Progenitor cell of endocrine pancreas (in vitro differentiated cells): Measurements from ENCODE around the gene FAM193A. TPM values are rescaled to one million over a fixed set of nuclear protein-coding genes. Genes with fewer than 3 reads are reported as not detected.
"Not testable (repeated sequence)": the region's sequence is repeated elsewhere in the genome, so short reads cannot be mapped to it uniquely, and the experiment has no call there.

Experiments
- DNase-seq: peaks from one replicate; pipeline ENCODE4 v3.0.0; 2021; ENCODE audit warnings: low spot score; ENCODE audit not compliant: unreplicated experiment
- H3K27ac Mint-ChIP-seq: 2 replicates; pipeline ENCODE4 v1.8.0; 2021; ENCODE audit warnings: mild to moderate bottlenecking, moderate library complexity, mixed read lengths
- H3K27me3 Mint-ChIP-seq: 2 replicates; pipeline ENCODE4 v1.8.0; 2021; ENCODE audit warnings: mixed read lengths
- H3K36me3 Mint-ChIP-seq: 2 replicates; pipeline ENCODE4 v1.8.0; 2022; ENCODE audit warnings: mixed read lengths; ENCODE audit not compliant: insufficient read depth
- H3K4me1 Mint-ChIP-seq: 2 replicates; pipeline ENCODE4 v1.8.0; 2021; ENCODE audit warnings: low read depth, mixed read lengths
- H3K4me3 Mint-ChIP-seq: 2 replicates; pipeline ENCODE4 v1.8.0; 2021; ENCODE audit warnings: low read depth, mild to moderate bottlenecking, moderate library complexity, mixed read lengths
- H3K9me3 Mint-ChIP-seq: 2 replicates; pipeline ENCODE4 v1.8.0; 2021; ENCODE audit warnings: low read depth, mixed read lengths
- CTCF ChIP-seq: fragments of 200-600 bp; sonication (generic); IDR thresholded peaks from one replicate; pipeline ENCODE4 v1.5.0; 2021; ENCODE audit warnings: antibody characterized with exemption, mild to moderate bottlenecking; ENCODE audit not compliant: unreplicated experiment
- total RNA-seq: library from RNA; stranded (reverse); gene quantifications from 2 replicates; pipeline ENCODE4 v1.2.1, GENCODE V29; 2021

The FAM193A gene
- total RNA-seq, 1 donor from 2014 or later, result 53.4 TPM

- Mint-ChIP-seq H3K4me3 (no peak overlapping the region), H3K27me3 (no peaks in the 10 kb centered on the region), H3K9me3 (no peaks in the 10 kb centered on the region), H3K4me1 (peaks cover 7% of the 10 kb centered on the region), H3K27ac (no peak overlapping the region), H3K36me3 (peaks cover 6% of the 10 kb centered on the region)
- DNase-seq, result no peak
- no peak for TF ChIP-seq CTCF
These were observed 71.8 kb downstream of the FAM193A start for GRCh38 chr4:2608291-2608690.

GRCh38 chr4:2615821-2616220, 79.4 kb downstream of the FAM193A start:
- H3K36me3 Mint-ChIP-seq, result peaks cover 8% of the 10 kb centered on the region
- H3K27ac Mint-ChIP-seq, result peak overlapping the region; percentile 51
- H3K9me3 Mint-ChIP-seq, result no peaks in the 10 kb centered on the region
- H3K4me1 Mint-ChIP-seq, result peaks cover 17% of the 10 kb centered on the region
- no peaks in the 10 kb centered on the region for H3K27me3 Mint-ChIP-seq
- no peak overlapping the region for H3K4me3 Mint-ChIP-seq
- no peak for DNase-seq
- TF ChIP-seq CTCF, result no peak

GRCh38 chr4:2617955-2618354, 81.5 kb downstream of the FAM193A start:
- no peaks in the 10 kb centered on the region for H3K27me3 Mint-ChIP-seq
- no peak for DNase-seq
- H3K4me1 Mint-ChIP-seq, result peaks cover 17% of the 10 kb centered on the region
- no peaks in the 10 kb centered on the region for H3K9me3 Mint-ChIP-seq
- no peak for TF ChIP-seq CTCF
- peaks cover 8% of the 10 kb centered on the region for H3K36me3 Mint-ChIP-seq
- H3K4me3 Mint-ChIP-seq, result no peak overlapping the region
- peak overlapping the region; percentile 62 for H3K27ac Mint-ChIP-seq

- not testable (repeated sequence) for H3K36me3 Mint-ChIP-seq, H3K27ac Mint-ChIP-seq, H3K4me3 Mint-ChIP-seq, DNase-seq, H3K9me3 Mint-ChIP-seq, H3K27me3 Mint-ChIP-seq
- peaks cover 17% of the 10 kb centered on the region for H3K4me1 Mint-ChIP-seq
These were observed 82.3 kb downstream of the FAM193A start for GRCh38 chr4:2618729-2619128.

- DNase-seq, result no peak
- Mint-ChIP-seq H3K9me3 (no peaks in the 10 kb centered on the region), H3K4me1 (peaks cover 17% of the 10 kb centered on the region), H3K36me3 (peaks cover 6% of the 10 kb centered on the region), H3K27ac (peak overlapping the region; percentile 51), H3K27me3 (no peaks in the 10 kb centered on the region), H3K4me3 (no peak overlapping the region)
- no peak for TF ChIP-seq CTCF
These were observed 83.0 kb downstream of the FAM193A start for GRCh38 chr4:2619459-2619858.

GRCh38 chr4:2621419-2621818, 85.0 kb downstream of the FAM193A start:
- H3K27ac Mint-ChIP-seq, result peak overlapping the region; percentile 79
- no peak for TF ChIP-seq CTCF
- peaks cover 2% of the 10 kb centered on the region for H3K36me3 Mint-ChIP-seq
- no peak for DNase-seq
- peaks cover 13% of the 10 kb centered on the region for H3K4me1 Mint-ChIP-seq
- H3K9me3 Mint-ChIP-seq, result no peaks in the 10 kb centered on the region
- no peaks in the 10 kb centered on the region for H3K27me3 Mint-ChIP-seq
- no peak overlapping the region for H3K4me3 Mint-ChIP-seq
